ENCODE measurements around the gene RPL28.

The RPL28 gene

GRCh38 chr19:55358493-55358892, 27.2 kb upstream of the RPL28 start:
- TF ChIP-seq MYC (IDR thresholded peaks at IDR 0.05; ENCODE audit: low read depth, low read length): no peak
- TF ChIP-seq CTCF (IDR thresholded peaks at IDR 0.05; ENCODE audit: low read depth, low read length): no peak
- no peak for TF ChIP-seq MAX (IDR thresholded peaks at IDR 0.05; ENCODE audit: low read depth, low read length)
- TF ChIP-seq POLR2A (IDR thresholded peaks at IDR 0.05; ENCODE audit: extremely low read depth, insufficient read length): no peak

GRCh38 chr19:55358943-55359908, 26.5 kb upstream of the RPL28 start:
- no peak for DNase-seq (ENCODE audit: low read depth)
- TF ChIP-seq POLR2A (IDR thresholded peaks at IDR 0.05; ENCODE audit: extremely low read depth, insufficient read length) (no peak), MAX (IDR thresholded peaks at IDR 0.05; ENCODE audit: low read depth, low read length) (no peak), MYC (IDR thresholded peaks at IDR 0.05; ENCODE audit: low read depth, low read length) (no peak), CTCF (IDR thresholded peaks at IDR 0.05; ENCODE audit: low read depth, low read length) (no peak)

More at GRCh38 chr19:55358493-55358892, 27.2 kb upstream of the RPL28 start:
- H3K4me3 ChIP-seq (ENCODE audit: low read depth, low read length): no peak overlapping the region
- no peak for DNase-seq (ENCODE audit: low read depth)

GRCh38 chr19:55360902-55361301, 24.8 kb upstream of the RPL28 start:
- H3K4me3 ChIP-seq (ENCODE audit: low read depth, low read length): no peak overlapping the region
- TF ChIP-seq CTCF (IDR thresholded peaks at IDR 0.05; ENCODE audit: low read depth, low read length): no peak
- TF ChIP-seq MYC (IDR thresholded peaks at IDR 0.05; ENCODE audit: low read depth, low read length): no peak
- no peak for TF ChIP-seq POLR2A (IDR thresholded peaks at IDR 0.05; ENCODE audit: extremely low read depth, insufficient read length)
- no peak for TF ChIP-seq MAX (IDR thresholded peaks at IDR 0.05; ENCODE audit: low read depth, low read length)
- no peak for DNase-seq (ENCODE audit: low read depth)

More at GRCh38 chr19:55358943-55359908, 26.5 kb upstream of the RPL28 start:
- H3K4me3 ChIP-seq (ENCODE audit: low read depth, low read length): no peak overlapping the region

GRCh38 chr19:55362174-55362989, 23.4 kb upstream of the RPL28 start:
- H3K4me3 ChIP-seq (ENCODE audit: low read depth, low read length): no peak overlapping the region
- TF ChIP-seq MAX (IDR thresholded peaks at IDR 0.05; ENCODE audit: low read depth, low read length) (no peak), POLR2A (IDR thresholded peaks at IDR 0.05; ENCODE audit: extremely low read depth, insufficient read length) (no peak), CTCF (IDR thresholded peaks at IDR 0.05; ENCODE audit: low read depth, low read length) (no peak), MYC (IDR thresholded peaks at IDR 0.05; ENCODE audit: low read depth, low read length) (no peak)
- no peak for DNase-seq (ENCODE audit: low read depth)

- no peak for DNase-seq (ENCODE audit: low read depth)
- TF ChIP-seq MAX (IDR thresholded peaks at IDR 0.05; ENCODE audit: low read depth, low read length) (no peak), POLR2A (IDR thresholded peaks at IDR 0.05; ENCODE audit: extremely low read depth, insufficient read length) (no peak), CTCF (IDR thresholded peaks at IDR 0.05; ENCODE audit: low read depth, low read length) (no peak), MYC (IDR thresholded peaks at IDR 0.05; ENCODE audit: low read depth, low read length) (no peak)
- H3K4me3 ChIP-seq (ENCODE audit: low read depth, low read length): no peak within 1 kb of the TSS
These were observed 22.6 kb upstream of the RPL28 start, which contains the start of gene GARIN5B for GRCh38 chr19:55362990-55363716. Gene GARIN5B (minus strand): TSS chr19:55363260. CDS start chr19:55363066, 194 bp downstream.

Data from NB4 (cell line).